Keratinocyte (primary cell): Measurements from ENCODE around the gene SGK2.

Experiments used
- EZH2 ChIP-seq: IDR thresholded peaks from one replicate; pipeline ENCODE4 v1.6.1; 2012; ENCODE audit warnings: inconsistent platforms, mild to moderate bottlenecking, low read length, moderate library complexity
- TF ChIP-seq, protein P1 (sequence below), 3 experiments: IDR thresholded peaks in 1 of 3; conservative IDR thresholded peaks in 1 of 3; optimal IDR thresholded peaks in 1 of 3; 2 replicates in 2 of 3; 3 replicates in 1 of 3; pipeline versions ENCODE3 to v1.5.1; 2011; ENCODE audit warnings: low read length in 3 of 3, mild to moderate bottlenecking in 3 of 3, moderate library complexity in 2 of 3, control low read depth in 1 of 3, inconsistent platforms in 1 of 3; ENCODE audit not compliant: insufficient read depth in 2 of 3; ENCODE audit errors: extremely low read depth in 1 of 3

DNA sequence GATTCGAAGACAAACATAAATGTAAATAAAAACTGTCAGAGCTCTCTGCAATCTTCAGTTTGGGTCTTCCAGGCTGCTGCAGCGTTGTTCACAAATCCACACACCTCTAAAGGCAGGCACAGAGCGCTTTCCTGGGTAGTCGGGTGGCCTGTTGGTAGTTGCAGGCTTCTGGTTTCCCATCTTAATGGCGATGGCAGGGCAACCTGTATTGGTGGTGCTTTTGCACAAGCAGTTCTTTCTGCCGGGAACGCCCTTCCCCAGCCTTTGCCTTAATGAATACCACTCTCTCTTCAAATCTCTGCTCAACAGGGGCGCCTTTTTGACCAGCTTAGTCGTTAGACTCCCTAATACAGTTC is 31.2 kb downstream of the SGK2 start:
- TF ChIP-seq, protein P1, sequence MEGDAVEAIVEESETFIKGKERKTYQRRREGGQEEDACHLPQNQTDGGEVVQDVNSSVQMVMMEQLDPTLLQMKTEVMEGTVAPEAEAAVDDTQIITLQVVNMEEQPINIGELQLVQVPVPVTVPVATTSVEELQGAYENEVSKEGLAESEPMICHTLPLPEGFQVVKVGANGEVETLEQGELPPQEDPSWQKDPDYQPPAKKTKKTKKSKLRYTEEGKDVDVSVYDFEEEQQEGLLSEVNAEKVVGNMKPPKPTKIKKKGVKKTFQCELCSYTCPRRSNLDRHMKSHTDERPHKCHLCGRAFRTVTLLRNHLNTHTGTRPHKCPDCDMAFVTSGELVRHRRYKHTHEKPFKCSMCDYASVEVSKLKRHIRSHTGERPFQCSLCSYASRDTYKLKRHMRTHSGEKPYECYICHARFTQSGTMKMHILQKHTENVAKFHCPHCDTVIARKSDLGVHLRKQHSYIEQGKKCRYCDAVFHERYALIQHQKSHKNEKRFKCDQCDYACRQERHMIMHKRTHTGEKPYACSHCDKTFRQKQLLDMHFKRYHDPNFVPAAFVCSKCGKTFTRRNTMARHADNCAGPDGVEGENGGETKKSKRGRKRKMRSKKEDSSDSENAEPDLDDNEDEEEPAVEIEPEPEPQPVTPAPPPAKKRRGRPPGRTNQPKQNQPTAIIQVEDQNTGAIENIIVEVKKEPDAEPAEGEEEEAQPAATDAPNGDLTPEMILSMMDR (optimal IDR thresholded peaks at IDR 0.05 in 1 of 3, IDR thresholded peaks at IDR 0.05 in 1 of 3, conservative IDR thresholded peaks at IDR 0.05 in 1 of 3; ENCODE audit: extremely low read depth in 1 of 3, insufficient read depth in 2 of 3, low read length in 3 of 3), result no peak
- TF ChIP-seq EZH2, result no peak
